ENCODE measurements around the gene GNAT3.

GNAT3 gene

GRCh38 chr7:80420876-80421275 is 91.0 kb downstream of the GNAT3 start:
- DNase-seq = no peak

DNA sequence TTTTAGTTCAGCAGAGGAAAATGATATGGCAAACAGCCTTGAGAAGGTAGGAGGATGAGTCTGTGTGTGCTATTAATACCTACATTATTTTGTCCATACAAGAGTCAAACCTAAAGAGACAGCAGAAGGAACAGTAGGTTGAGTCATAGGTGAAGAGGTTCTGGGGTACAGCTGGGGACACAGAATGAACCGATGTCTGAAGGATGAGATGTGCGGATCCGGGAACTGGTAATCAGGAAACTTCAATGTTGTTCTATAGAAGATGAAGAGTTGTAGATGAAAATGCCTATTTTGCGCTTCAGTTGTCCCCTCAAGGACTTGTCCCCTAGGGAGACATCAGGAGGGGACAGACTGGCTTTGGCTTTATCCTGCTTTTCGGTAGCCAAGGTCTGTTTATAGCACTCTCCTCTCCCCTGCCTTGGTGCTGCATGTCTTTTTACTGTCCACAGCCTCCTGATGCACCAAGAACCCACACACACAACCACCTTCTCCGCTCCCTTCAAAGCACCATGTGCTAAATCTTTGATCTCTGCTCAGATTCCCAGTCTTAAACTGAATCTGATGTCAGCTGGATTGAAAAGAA is 94.6 kb downstream of the GNAT3 start:
- no peak for DNase-seq

DNA sequence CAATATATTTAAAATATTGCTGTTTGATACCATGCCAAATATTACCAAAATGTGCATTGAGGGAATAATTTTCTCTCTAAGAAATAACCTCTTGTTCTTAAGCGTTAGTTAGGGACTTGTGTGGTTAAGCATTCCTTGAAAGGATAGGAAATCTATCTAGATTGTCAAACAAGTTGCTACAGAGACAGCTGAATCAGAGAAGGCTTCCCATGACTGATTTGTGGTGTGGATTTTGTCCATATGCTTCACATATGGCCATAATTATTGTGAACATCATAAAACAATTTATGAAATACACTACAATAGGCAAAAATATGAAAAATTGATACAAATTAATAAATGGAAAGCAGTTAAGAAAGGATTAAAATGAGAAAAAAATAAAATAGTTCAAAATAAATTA is 96.3 kb downstream of the GNAT3 start:
- no peak for DNase-seq

GRCh38 chr7:80415114-80415513 is 96.8 kb downstream of the GNAT3 start:
- DNase-seq = no peak

DNA sequence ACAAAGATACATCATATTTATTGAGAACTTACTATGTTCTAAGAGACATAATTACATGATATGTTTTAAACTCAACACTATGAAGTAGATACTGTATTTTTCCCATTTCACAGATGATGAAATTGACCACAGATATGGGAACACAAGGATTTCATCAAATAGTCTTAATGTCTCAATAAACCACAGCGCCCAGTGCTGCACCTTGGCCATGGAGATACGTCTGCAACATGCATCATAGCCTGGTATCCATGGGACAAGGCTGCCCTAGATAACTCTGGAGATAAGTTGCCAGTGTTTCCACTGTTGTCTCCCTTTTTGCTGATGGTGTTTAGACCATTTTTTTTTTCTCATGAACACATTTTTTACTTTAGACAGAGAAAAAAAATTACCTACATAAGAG is 97.5 kb downstream of the GNAT3 start:
- no peak for DNase-seq

- no peak for DNase-seq
These were observed 98.4 kb downstream of the GNAT3 start for GRCh38 chr7:80413383-80413945.

- no peak for DNase-seq
These were observed 99.0 kb downstream of the GNAT3 start for GRCh38 chr7:80412842-80413241.

DNA sequence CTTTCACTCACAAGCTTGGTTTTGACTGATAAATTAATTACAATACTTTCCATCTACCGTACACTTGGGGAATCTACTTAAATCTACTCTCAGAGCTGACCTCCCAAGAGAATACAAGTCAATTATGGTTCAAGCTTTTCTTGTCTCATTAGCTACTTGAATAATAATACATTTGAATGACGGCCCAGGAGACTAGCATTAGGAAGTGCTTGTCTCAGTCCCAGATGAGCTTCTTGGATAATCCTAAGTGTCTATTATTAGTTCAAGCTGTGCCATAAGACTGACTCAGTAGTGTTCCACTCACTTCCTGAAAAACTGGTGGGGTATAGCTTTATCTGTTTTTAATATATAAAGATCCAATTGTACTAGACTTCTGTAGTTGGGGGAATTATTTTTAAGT is 100.2 kb downstream of the GNAT3 start:
- DNase-seq = no peak

GRCh38 chr7:80410081-80410480 is 101.8 kb downstream of the GNAT3 start:
- no peak for DNase-seq

All from nucleus accumbens (tissue), 56 donors.